CD4-positive, alpha-beta T cell treated with Interleukin-4 for 4 hours (primary cell): Measurements from ENCODE around the gene JAK3.
A peak's percentile ranks its signal among the peaks of the same experiment; 100 is the strongest.

Source experiments
- DNase-seq: peaks from one replicate; pipeline ENCODE4 v3.0.0-alpha.2; 2020

The JAK3 gene

GRCh38 chr19:17775991-17776803 is 71.6 kb downstream of the JAK3 start:
- DNase-seq, result no peak

DNA sequence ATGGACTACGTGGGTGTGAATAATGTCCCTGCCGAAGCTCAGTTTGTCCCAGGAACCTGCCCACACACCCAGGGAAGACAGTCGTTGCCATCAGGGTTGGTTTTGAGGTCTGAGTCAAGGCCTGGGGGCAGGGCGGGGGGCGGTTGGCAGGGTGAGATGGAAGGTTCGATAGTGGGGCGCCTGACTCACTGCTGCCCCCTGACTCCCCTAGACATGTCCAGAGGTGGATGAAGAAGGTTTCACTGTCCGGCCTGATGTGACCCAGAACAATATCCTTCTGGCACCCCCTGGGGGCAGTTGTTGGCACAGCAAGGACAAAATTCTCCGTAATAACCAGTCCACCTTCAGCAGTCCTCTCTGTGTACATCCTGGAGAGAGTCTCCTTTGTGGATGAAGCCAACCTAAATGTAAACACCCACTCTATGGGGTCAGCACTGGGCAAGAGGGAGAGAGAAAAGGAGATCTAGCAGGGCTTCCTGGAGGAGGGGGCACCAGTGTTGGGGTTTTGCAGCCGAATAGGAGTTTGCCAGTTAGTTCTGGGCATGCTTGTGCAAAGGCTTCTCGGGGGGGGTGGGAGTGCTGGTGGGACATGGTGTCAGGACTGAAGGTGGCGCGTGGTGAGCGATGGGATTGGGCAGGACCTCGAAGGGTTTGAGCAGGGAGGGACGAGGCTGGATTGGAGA is 72.4 kb downstream of the JAK3 start:
- peak; percentile 35 for DNase-seq
